HG02763 (cell line): ENCODE results near the gene KLHL18.
"Not testable (repeated sequence)": the region's sequence is repeated elsewhere in the genome, so short reads cannot be mapped to it uniquely, and the experiment has no call there.

Experiments used
- ATAC-seq: cut with Tn5 transposase; IDR thresholded peaks from one replicate; pipeline ENCODE4 v1.9.1; 2021; ENCODE audit warnings: mild to moderate bottlenecking, moderate library complexity; ENCODE audit not compliant: unreplicated experiment

Gene KLHL18

GRCh38 chr3:47310391-47310790, 27.6 kb downstream of the KLHL18 start:
- ATAC-seq: no peak

- no peak for ATAC-seq
Observed at GRCh38 chr3:47313341-47314055, 30.8 kb downstream of the KLHL18 start.

DNA sequence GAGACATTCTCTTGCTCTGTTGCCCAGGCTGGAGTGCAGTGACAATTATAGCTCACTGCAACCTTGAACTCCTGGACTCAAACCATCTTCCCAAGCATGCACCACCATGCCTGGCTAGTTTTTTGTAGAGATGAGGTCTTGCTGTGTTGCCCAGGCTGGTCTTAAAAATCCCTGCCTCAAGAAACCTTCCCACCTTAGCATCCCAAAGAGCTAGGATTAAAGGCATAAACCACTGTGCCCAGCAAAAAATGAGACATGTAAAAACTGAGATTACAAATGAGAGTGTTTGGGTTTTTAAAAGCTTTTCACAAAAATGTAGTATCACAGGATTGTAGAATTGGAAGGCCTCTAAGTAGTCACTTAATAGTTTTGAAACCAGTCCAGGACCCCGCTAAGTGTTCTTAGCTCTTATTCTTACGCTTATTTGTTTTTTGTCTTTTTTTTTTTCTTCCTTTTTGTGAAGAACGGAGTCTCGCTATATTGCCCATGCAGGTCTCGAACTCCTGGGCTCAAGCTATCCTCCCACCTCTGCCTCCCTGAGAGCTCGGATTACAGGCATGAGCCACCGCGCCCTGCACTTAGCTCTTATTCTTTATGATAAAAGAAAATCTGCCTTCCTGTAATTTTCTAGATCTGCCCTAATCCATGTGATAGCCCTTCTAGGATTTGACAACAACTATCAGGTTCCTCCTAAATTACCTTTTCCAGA, 31.5 kb downstream of the KLHL18 start:
- no peak for ATAC-seq

DNA sequence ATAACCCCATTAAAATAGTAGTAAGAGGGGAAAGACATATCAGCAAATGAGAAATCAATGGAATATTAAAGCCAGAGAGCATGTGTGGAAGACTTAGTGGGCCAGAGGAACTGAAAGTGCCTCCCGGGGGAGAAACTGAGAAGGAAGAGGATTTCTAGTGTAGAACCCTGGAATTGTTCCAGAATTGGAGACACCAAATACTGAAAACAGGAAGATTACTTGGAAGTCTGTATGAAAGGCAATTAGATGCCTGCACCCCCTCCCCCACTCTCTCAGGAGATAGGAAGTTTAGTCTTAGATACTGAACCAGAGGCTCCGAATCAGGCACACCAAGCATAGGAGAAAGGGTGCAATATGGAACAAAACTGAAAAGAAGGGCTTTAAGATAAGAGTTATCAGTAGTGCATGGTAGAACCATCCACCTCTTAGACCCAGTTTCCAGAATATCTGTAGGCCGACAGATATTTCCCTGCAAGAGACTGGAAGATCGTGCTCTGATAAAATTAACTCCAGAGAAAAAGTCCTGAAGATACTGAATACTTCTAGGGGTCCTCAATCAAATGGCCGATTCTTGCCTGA, 32.4 kb downstream of the KLHL18 start:
- no peak for ATAC-seq

GRCh38 chr3:47316151-47316550, 33.4 kb downstream of the KLHL18 start:
- not testable (repeated sequence) for ATAC-seq

DNA sequence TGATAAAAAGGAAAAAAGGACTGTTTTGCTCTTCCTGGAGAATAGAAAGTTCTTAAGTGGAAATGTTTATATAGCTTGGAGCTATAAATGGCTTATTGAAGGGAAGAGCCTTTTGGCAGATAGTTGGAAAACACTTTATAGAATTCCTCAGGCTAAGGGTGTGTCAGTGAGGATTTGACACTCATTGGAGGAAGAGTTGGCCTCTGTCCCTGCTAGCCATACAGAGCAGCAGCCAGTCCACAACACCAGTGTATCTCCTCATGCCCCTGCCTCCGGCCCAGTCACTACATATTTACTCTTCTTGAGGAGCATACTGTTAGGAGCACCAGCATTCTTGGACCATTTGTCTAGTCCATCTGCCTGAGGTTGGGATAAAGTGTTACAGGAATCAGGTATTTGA, 36.2 kb downstream of the KLHL18 start:
- no peak for ATAC-seq

DNA sequence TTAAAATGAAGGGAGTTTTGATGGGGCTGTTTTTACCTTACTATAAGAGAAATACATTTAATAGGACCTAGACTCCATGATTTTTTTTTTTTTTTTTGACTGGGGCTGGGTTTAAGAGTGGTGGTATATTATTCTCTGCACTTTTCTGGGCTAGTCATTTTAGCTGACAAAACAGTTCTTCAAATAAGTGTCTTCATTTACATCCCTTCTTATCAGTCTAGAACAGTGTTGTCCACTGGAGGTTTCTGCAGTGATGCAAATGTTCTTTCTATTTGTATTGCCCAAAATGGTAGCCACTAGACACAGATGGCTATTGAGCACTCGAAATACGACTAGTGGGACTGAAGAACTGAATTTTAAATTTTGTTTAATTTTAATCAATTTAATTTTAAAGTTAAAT, 37.2 kb downstream of the KLHL18 start:
- ATAC-seq: no peak

DNA sequence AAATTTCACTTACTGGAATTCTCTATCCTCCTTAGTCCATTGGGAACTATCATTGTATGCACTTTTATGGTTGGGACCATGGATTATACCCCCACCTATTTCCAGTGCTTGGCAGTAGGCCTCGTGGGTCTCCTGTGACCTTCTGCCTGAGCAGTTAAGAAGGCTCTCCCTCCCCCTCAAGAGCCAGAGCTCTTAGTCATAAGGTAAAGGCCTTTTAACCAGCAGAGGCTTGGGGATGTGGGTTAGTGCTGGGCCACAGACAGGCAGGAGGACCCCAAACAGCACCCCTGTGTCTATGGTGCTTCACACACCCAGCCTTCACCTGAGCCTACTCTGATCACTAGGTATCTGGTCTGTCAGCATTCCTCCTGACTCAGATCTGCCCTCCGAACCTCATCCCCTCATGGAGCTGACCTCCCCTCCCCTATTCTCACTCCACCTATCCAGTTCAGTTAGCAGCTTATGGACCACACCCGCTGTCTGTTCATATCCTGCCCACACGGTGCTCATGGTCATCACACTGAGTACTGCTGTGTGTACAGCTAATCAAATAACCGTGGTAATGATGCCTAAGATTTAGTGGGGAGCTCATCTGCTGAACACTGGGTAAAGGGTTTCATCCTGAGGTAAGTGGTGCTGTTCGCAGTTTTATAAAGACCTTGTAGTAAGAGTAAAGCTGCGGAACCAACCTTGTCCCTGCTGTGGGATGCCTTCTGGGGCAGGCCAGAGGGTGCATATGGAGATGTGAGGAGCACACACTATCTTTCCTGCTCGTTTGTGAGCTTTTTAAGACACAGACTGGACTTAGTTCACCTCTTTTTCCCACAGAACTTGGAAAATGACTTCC, 40.9 kb downstream of the KLHL18 start:
- ATAC-seq: no peak

DNA sequence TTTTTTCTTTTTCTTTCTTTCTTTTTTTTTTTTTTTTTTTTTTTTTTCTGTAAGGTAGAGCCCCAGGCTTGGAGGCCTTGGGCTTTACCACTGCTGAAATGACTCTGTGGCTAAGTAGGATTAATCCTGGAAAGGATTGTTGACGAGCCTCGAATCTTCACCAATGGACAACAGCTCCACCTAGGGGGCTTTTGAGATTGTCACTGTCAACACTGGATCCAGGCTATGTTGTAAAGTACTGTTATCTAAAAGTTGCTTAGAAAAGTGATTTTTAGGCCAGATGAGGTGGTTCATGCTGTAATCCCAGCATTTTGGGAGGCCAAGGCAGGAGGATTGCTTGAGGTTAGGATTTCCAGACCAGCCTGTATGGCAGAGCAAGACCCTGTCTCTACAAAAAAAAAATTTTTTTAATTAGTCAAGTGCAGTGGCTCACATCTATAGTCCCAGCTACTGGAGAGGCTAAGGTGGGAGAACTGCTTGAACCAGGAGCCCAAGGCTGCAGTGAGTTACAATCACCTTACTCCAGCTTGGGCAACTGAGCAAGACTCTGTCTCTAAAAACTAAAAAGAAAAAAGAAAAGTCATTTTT, 41.6 kb downstream of the KLHL18 start:
- ATAC-seq: no peak

GRCh38 chr3:47333907-47334306, 51.2 kb downstream of the KLHL18 start:
- no peak for ATAC-seq

DNA sequence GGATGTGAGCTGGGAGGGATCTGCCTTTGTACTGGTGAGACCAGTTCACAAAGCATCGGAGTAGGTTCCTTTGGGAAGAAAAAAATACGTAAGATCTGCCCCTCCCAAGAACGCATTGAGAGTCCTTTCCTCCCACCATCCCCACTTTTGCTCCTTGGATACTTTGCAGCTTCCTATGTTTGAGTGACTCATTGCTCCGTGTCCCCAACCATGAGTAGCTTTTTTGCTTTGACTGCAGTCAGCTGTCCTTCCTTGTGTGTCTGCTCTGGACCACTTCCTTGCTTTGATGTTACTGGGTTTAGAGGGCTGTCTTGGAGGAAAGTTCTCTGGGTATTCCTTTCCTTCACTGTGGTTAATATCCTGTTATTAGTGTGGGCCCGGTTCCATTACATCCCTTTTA, 54.9 kb downstream of the KLHL18 start:
- ATAC-seq: no peak

- ATAC-seq: no peak
Observed at GRCh38 chr3:47339951-47340350, 57.2 kb downstream of the KLHL18 start.

- ATAC-seq: no peak
Observed at GRCh38 chr3:47340866-47341265, 58.1 kb downstream of the KLHL18 start.

GRCh38 chr3:47342151-47342550, 59.4 kb downstream of the KLHL18 start:
- ATAC-seq: no peak

DNA sequence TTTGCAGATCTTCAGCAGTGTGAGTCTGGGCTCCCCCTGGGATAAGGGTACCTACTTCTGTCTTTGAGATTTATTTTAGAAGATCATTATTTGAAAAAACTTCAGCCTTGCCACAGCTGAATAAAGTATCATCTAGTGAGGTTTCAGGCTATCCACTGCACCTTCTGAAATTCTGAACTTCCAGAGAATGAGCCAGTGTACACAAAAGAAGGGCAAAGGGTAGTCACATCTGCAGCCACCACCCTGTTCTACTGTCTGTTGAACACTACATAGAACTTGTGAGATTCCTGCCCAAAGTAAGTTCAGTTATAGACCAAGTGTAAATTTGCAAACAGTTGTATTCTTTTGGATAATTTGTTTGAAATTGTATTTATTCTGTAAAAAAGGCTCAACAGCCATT, 60.1 kb downstream of the KLHL18 start:
- no peak for ATAC-seq

DNA sequence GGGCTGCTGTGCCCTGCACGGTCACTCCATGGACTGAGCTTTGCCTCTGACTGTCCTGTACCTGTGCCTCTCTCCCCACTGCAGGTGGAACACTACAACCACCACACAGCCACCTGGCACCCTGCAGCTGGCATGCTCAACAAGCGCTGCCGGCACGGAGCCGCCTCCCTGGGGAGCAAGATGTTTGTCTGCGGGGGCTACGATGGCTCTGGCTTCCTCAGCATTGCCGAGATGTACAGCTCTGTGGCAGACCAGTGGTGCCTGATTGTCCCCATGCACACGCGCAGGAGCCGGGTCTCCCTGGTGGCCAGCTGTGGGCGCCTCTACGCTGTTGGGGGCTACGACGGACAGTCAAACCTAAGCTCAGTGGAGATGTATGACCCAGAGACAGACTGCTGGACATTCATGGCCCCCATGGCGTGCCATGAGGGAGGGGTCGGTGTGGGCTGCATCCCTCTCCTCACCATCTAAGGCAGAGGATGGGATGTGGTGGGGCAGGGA, 60.8 kb downstream of the KLHL18 start:
- ATAC-seq: no peak

DNA sequence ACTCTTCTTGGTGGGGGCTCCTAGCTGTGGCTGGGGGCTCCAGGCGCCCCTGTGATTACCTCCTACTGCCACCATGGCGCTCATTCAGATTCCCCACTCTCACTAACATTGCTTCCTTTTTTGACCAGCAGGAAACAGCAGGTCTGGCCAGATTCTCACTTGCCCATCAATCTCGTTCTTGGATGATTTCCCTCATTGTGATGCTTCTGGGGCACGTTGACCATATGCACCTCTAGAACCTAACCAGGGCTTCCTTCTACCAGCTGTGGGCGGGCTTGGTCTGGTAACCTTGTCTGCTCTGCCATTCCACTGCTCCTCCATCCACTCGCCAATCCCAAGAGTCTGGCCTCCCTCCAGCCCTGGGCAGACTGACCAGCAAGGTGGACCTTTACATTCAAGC, 62.2 kb downstream of the KLHL18 start:
- ATAC-seq: no peak

- ATAC-seq: peak; percentile 75
Observed at GRCh38 chr3:47347217-47347801, 64.6 kb downstream of the KLHL18 start.

- ATAC-seq: no peak
Observed at GRCh38 chr3:47348411-47349154, 65.8 kb downstream of the KLHL18 start.

DNA sequence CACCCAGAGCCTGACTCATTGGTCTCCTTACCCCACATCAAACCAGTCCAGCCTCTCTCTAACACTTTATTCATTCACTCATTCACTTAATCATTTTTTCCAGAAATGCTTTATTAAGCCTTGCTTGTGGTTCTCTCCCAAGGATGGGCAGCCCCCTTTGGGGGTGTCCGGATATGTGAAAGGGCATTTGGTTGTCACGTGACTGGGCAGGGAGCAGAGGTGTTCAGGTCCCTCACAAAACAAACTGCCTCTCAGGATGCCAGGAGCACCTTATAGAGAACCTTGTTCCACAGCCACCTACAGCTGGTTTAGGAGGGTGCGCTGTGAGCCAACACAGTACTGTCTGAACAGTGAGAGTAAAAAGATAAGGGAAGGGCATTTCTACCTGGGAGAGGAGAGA, 72.3 kb downstream of the KLHL18 start:
- ATAC-seq: no peak
